HEK293 (cell line): ENCODE data around the gene TRIM9.

Source experiments
- CTCF ChIP-seq: fragments of 450-650 bp; formaldehyde crosslinking; IDR thresholded peaks from 2 replicates; pipeline ENCODE4 v1.5.1; 2016; ENCODE audit warnings: missing biosample characterization, missing genetic modification characterization
- REPIN1 ChIP-seq: fragments of 450-650 bp; formaldehyde crosslinking; IDR thresholded peaks from 2 replicates; pipeline ENCODE4 v1.5.1; 2017; ENCODE audit warnings: missing biosample characterization, missing genetic modification characterization, low read depth

DNA sequence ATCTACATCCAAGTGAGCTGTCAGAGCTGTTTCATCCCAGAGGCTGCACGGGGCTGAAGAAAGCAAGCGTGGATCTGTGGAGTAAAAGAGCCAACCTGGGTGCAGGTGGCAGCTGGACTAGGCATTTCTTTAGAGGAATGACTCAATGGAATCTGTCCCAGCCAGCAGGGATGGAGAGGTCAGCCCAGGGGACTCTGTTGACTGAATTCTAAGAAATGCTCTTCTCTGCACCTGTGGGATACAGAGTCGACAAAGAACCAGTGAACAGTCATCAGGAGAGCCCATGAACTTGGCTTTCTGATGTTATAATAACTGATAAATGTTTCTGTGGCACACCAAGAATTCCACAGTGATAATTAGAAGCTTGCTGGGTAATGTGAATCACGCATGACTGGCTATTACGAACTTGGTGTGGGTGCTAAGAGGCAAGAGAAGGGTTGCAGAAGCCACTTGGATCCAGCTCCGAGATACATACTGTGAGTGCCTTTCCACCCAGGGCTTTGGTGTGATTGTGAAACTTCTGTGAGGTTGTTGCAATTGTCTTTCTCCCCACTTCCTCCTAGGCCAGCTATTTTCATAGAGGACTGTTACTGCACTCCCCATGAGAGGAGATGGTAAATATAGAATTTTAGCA is 166.8 kb downstream of the TRIM9 start:
- TF ChIP-seq CTCF (tag by site-specific recombination) (no peak), REPIN1 (tag by site-specific recombination) (no peak)
